ENCODE measurements around the gene DUSP2.

The DUSP2 gene

DNA sequence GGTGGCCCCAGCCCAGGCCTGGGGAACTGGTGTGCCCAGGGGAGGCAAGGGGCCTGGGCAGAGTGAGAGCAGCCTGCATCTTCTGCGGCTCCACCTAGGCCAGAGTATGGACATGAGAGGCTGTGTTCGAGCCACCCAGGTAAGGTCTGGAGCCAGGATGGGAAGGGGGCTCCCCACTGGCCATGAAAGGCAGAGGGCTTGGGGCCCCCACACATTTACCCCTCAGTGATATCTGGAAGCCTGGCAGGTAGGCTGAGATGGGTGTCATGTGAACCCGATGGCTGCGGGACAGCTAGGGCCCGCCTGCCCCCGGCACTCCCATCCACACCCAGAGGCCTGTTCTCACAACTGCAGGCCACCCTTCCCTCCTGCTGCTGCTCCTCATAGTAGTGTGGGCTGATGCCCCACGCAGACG, 42.0 kb downstream of the DUSP2 start:
- Histone ChIP-seq H3K4me3 (ENCODE audit: low read length) (no peak overlapping the region), H3K9me3 (ENCODE audit: insufficient read depth, low read depth, low read length) (0 out of 2 replicates have a peak, but pooled peaks cover 2% of the 10 kb centered on the region), H3K9ac (ENCODE audit: low read depth, low read length) (no peak overlapping the region), H3K36me3 (ENCODE audit: insufficient read depth, low read length) (no peaks in the 10 kb centered on the region), H3K27me3 (ENCODE audit: insufficient read depth, low read length) (no peaks in the 10 kb centered on the region), H3K4me1 (ENCODE audit: insufficient read depth, low read length) (peaks cover 9% of the 10 kb centered on the region; the same call in 1 of the 2 replicates), H3K27ac (ENCODE audit: low read depth, low read length) (no peak overlapping the region)
- WGBS = 89% methylated on average over 8 of the region's 8 CpGs

DNA sequence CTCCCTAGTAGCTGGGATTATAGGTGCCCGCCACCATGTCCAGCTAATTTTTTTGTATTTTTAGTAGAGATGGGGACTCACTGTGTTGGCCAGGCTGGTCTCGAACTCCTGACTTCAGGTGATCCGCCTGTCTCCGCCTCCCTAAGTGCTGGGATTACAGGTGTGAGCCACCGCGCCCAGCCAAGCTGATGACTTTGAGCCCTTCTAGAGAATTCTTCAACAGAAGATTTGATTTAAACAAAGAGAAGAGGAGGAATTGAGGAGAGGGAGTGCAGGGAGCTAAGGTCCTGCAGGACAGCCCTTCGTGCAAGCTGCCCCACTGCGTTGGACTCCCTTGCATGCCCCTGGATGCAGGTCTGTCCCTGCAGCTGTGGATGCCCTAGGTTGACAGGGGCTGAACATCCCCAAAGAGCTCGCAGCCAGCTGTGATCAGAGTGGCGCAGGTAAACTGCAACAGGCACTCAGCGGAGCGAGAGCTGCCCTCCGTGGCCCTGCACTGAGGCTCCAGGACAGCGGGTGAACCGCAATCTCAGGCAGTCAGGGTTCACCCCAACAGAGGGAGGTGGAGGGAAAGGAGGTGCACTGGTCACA, 42.5 kb downstream of the DUSP2 start:
- H3K9ac ChIP-seq (ENCODE audit: low read depth, low read length) = no peak overlapping the region
- peaks cover 4% of the 10 kb centered on the region; the same call in 1 of the 2 replicates for H3K4me1 ChIP-seq (ENCODE audit: insufficient read depth, low read length)
- WGBS = 94% methylated on average over 15 of the region's 15 CpGs
- no peaks in the 10 kb centered on the region for H3K36me3 ChIP-seq (ENCODE audit: insufficient read depth, low read length)
- no peak overlapping the region for H3K4me3 ChIP-seq (ENCODE audit: low read length)
- H3K27me3 ChIP-seq (ENCODE audit: insufficient read depth, low read length) = no peaks in the 10 kb centered on the region
- no peak overlapping the region for H3K27ac ChIP-seq (ENCODE audit: low read depth, low read length)
- H3K9me3 ChIP-seq (ENCODE audit: insufficient read depth, low read depth, low read length) = 0 out of 2 replicates have a peak, but pooled peaks cover 2% of the 10 kb centered on the region

DNA sequence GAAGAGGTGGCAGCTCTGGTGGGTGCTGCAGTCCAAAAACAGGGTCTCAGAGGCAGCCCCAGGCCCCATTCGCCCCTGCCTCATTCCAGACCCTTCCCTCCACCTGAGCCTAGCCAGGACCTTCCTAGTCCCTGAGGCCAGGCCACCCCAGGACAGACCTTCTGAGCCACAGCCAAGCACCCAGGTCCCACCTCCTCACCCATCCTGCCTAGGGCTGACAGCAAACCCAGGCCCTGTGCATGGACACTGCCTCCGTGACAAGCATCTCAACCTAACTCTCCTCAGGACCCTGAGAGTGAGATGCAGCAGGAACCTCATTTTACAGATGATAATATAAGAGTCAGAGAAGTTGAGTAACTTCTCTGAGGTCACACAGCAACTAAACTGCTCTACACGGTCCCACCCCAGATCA, 44.3 kb downstream of the DUSP2 start:
- Histone ChIP-seq H3K9ac (ENCODE audit: low read depth, low read length) (no peak overlapping the region), H3K27ac (ENCODE audit: low read depth, low read length) (no peak overlapping the region), H3K27me3 (ENCODE audit: insufficient read depth, low read length) (no peaks in the 10 kb centered on the region), H3K4me1 (ENCODE audit: insufficient read depth, low read length) (no peaks in the 10 kb centered on the region), H3K4me3 (ENCODE audit: low read length) (no peak overlapping the region), H3K9me3 (ENCODE audit: insufficient read depth, low read depth, low read length) (0 out of 2 replicates have a peak, but pooled peaks cover 2% of the 10 kb centered on the region), H3K36me3 (ENCODE audit: insufficient read depth, low read length) (no peaks in the 10 kb centered on the region)
- WGBS = 84% methylated on average over 3 of the region's 3 CpGs

DNA sequence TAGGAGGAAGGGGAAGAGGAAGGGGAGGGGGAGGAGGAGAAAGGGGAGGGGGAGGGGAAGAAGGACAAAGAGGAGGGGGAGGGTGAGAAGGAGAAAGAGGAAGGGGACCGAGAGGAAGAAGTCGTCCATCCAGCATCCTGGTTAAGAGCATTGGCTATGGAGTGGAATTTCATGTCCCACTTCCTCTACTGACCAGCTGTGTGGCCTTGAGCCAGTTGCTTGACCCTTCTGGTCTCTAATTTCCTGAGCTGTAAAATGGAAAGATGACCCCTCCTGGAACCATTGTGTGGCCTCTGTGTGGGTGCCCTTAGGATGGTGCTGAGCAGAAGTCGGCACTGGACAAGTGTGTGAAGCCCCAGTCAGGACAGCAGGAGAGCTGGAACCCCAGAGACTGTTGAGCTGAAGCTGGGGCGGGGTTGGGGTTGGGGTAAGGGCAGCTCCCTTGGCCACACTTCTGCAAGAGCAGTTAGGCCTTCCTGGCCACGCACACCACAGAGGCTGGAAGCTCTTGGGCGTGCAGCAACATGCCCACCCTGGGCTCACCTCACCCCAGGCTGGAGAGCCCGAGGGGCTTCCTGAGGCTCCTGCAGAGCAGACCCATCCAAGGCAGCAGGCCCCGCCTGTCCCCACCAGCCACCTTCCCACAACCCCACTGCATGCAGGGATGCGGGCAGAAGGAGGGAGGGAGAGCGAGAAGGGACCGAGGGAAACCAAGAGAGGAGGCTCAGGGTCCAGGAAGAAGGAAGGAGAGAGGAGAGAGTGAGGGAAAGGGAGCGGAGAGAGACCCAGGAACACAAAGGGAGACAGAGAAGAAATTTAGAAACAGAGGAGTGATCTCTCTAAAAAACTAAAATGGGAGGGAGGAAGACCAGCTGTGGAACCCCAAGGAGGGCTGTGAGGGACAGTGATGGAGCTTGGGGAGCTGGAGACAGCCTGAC, 45.1 kb downstream of the DUSP2 start:
- H3K9me3 ChIP-seq (ENCODE audit: insufficient read depth, low read depth, low read length) = no peaks in the 10 kb centered on the region
- no peak overlapping the region for H3K27ac ChIP-seq (ENCODE audit: low read depth, low read length)
- no peaks in the 10 kb centered on the region for H3K4me1 ChIP-seq (ENCODE audit: insufficient read depth, low read length)
- H3K36me3 ChIP-seq (ENCODE audit: insufficient read depth, low read length) = no peaks in the 10 kb centered on the region
- 64% methylated on average over 11 of the region's 12 CpGs for WGBS
- H3K9ac ChIP-seq (ENCODE audit: low read depth, low read length) = no peak overlapping the region
- H3K4me3 ChIP-seq (ENCODE audit: low read length) = no peak overlapping the region
- H3K27me3 ChIP-seq (ENCODE audit: insufficient read depth, low read length) = no peaks in the 10 kb centered on the region

DNA sequence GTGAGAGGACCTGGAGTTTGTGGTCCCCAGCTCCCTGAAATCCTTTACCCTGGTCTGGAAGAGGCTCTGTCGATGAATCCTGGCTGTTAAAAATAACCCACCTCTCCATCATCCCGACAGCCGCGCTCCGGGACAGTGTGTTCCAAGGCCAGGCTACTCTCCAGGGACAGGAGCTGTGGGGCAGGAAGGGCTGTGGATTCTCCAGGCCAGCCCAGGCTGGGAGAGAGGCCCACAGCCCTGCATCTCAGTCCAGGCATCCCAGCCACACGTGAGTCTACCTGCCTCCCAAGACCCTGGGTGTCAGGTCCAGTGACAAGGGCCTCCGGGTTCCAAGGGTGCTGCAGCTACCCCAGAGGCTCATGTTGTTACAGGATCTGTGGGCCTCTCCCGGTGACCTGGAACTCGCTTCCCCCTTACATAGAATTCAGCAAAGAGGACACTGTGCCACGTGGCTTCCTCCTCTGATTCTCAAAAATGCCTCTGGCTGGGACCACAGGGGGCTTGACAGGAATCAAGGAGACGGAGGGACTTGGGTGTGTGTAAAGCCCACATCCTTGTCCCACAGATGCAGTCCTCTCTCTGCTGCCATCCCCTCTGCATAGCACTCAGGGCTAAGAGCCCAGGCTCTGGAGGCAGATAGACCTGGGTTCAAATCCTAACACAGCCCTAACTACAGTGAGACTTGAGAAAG, 46.2 kb downstream of the DUSP2 start:
- H3K9ac ChIP-seq (ENCODE audit: low read depth, low read length) = no peak overlapping the region

DNA sequence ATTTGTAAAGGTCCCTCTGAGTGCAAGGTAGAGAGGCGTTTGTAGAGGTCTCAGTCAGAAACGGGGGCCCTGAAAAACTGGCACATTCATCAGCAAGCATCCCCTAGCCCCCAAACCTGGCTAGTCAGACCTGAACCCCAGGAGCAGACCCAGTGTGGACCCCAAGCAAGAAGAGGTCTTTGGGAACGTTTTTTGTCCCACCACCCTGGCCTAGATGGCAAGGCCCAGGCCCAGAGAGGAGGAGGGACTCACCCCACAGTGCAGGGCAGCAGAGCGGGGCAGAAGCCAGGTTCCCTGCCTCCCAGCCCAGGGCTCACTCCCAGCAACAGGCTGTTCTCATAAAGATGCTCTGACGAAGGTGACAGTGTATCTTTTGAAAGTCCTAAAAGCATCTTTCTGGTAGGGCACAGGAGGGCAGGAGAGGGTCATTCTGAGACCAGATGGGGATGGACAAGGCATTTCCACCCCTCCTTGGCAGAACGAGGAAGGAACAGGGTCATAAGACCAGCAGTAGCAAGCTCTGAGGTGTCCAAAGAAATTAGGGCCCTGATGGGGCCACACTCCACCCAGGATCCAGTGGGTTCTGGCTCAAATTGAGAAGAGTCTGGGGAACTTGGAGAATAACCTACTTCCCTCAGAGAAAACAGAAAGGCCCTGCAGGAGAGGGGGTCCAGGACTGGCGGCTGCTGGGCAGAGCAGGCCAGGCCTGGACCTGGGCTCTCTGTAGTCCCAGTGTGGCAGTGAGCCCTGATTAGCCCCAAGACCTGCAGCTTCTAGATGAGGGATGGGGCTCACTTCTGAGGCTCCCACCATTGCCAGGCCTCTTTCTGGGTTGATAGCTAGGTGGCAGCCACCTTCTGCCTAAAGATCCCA, 47.1 kb downstream of the DUSP2 start:
- WGBS = 88% methylated on average over 7 of the region's 7 CpGs
- Histone ChIP-seq H3K27ac (ENCODE audit: low read depth, low read length) (no peak overlapping the region), H3K36me3 (ENCODE audit: insufficient read depth, low read length) (no peaks in the 10 kb centered on the region), H3K27me3 (ENCODE audit: insufficient read depth, low read length) (no peaks in the 10 kb centered on the region), H3K9me3 (ENCODE audit: insufficient read depth, low read depth, low read length) (no peaks in the 10 kb centered on the region), H3K9ac (ENCODE audit: low read depth, low read length) (no peak overlapping the region), H3K4me3 (ENCODE audit: low read length) (no peak overlapping the region), H3K4me1 (ENCODE audit: insufficient read depth, low read length) (no peaks in the 10 kb centered on the region)

More for the DNA sequence above, 46.2 kb downstream of the DUSP2 start:
- Histone ChIP-seq H3K4me3 (ENCODE audit: low read length) (no peak overlapping the region), H3K9me3 (ENCODE audit: insufficient read depth, low read depth, low read length) (no peaks in the 10 kb centered on the region), H3K27ac (ENCODE audit: low read depth, low read length) (no peak overlapping the region), H3K4me1 (ENCODE audit: insufficient read depth, low read length) (no peaks in the 10 kb centered on the region), H3K27me3 (ENCODE audit: insufficient read depth, low read length) (no peaks in the 10 kb centered on the region), H3K36me3 (ENCODE audit: insufficient read depth, low read length) (no peaks in the 10 kb centered on the region)
- WGBS = 82% methylated on average over 11 of the region's 11 CpGs

DNA sequence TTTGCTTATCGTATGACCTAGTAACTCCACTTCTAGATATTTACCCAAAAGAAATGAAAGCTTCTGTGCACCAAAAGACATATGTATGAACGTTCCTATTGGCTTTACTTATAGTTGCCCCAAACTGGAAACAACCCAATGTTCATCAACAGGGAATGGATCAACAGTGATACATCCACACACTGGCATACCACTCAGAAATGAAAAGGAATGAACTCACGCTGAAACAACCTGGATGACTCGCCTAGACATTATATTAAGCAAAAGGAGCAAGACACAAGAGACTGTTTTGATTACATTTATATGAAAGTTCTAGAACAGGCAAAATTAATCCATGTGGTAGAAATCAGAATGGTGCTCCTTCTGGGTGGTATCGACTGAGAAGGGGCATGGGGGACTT, 47.8 kb downstream of the DUSP2 start:
- Histone ChIP-seq H3K9me3 (ENCODE audit: insufficient read depth, low read depth, low read length) (no peaks in the 10 kb centered on the region), H3K36me3 (ENCODE audit: insufficient read depth, low read length) (no peaks in the 10 kb centered on the region), H3K4me3 (ENCODE audit: low read length) (no peak overlapping the region), H3K27ac (ENCODE audit: low read depth, low read length) (no peak overlapping the region), H3K27me3 (ENCODE audit: insufficient read depth, low read length) (no peaks in the 10 kb centered on the region), H3K4me1 (ENCODE audit: insufficient read depth, low read length) (0 out of 2 replicates have a peak, but pooled peaks cover 2% of the 10 kb centered on the region), H3K9ac (ENCODE audit: low read depth, low read length) (no peak overlapping the region)
- 94% methylated on average over 5 of the region's 5 CpGs for WGBS

DNA sequence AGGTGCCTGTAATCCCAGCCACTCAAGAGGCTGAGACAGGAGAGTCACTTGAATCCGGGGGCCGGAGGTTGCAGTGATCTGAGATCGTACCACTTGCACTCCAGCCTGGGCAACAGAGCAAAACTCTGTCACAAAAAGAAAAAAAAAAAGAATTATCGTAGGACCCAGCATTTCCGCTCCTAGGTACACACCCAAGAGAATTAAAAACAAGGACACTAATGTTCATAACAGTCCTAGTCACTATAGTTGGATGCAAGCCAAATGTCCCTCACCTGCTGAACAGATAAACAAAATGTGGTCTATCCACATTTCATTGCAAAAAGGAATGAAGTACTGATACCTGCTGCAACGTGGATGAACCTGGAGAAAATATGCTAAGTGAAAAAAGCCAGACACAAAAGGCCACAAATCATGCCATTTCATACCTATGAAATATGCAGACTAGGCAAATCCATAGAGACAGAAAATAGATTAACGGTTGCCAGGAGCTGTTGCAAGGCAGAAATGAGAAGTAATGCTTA, 50.1 kb downstream of the DUSP2 start:
- Histone ChIP-seq H3K36me3 (ENCODE audit: insufficient read depth, low read length) (no peaks in the 10 kb centered on the region), H3K9ac (ENCODE audit: low read depth, low read length) (no peak overlapping the region)
- 92% methylated on average over 7 of the region's 7 CpGs for WGBS

DNA sequence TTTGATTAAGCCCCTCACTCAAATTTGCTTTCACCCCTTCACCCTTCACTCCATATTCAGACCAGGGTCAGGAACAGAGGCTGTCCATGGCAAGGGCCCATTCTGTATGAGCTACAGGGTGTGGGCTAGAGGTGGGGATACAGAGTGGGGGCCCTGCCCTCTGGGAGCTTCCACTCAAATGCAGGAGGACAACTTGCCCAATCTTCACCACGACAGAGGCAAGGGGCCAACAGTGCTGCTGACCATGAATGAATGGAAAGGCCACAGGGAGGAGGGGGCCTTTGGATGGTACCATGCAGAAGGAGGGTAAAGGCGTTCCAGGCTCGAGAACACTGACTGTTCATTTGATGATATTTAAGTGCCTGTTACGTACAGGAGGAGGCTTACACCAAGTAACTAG, 51.7 kb downstream of the DUSP2 start:
- H3K9me3 ChIP-seq (ENCODE audit: insufficient read depth, low read depth, low read length) = no peaks in the 10 kb centered on the region
- H3K4me3 ChIP-seq (ENCODE audit: low read length) = no peak overlapping the region
- WGBS = 94% methylated on average over 4 of the region's 4 CpGs
- H3K27me3 ChIP-seq (ENCODE audit: insufficient read depth, low read length) = no peaks in the 10 kb centered on the region
- H3K27ac ChIP-seq (ENCODE audit: low read depth, low read length) = no peak overlapping the region
- H3K36me3 ChIP-seq (ENCODE audit: insufficient read depth, low read length) = no peaks in the 10 kb centered on the region
- H3K9ac ChIP-seq (ENCODE audit: low read depth, low read length) = no peak overlapping the region
- H3K4me1 ChIP-seq (ENCODE audit: insufficient read depth, low read length) = peaks cover 11% of the 10 kb centered on the region

More for the DNA sequence above, 50.1 kb downstream of the DUSP2 start:
- Histone ChIP-seq H3K27me3 (ENCODE audit: insufficient read depth, low read length) (no peaks in the 10 kb centered on the region), H3K4me1 (ENCODE audit: insufficient read depth, low read length) (peaks cover 11% of the 10 kb centered on the region), H3K4me3 (ENCODE audit: low read length) (no peak overlapping the region), H3K27ac (ENCODE audit: low read depth, low read length) (no peak overlapping the region), H3K9me3 (ENCODE audit: insufficient read depth, low read depth, low read length) (no peaks in the 10 kb centered on the region)

Data from HUES64 (cell line).